ENCODE data around the gene TMEM150A.

The TMEM150A gene, protein sequence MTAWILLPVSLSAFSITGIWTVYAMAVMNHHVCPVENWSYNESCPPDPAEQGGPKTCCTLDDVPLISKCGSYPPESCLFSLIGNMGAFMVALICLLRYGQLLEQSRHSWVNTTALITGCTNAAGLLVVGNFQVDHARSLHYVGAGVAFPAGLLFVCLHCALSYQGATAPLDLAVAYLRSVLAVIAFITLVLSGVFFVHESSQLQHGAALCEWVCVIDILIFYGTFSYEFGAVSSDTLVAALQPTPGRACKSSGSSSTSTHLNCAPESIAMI

DNA sequence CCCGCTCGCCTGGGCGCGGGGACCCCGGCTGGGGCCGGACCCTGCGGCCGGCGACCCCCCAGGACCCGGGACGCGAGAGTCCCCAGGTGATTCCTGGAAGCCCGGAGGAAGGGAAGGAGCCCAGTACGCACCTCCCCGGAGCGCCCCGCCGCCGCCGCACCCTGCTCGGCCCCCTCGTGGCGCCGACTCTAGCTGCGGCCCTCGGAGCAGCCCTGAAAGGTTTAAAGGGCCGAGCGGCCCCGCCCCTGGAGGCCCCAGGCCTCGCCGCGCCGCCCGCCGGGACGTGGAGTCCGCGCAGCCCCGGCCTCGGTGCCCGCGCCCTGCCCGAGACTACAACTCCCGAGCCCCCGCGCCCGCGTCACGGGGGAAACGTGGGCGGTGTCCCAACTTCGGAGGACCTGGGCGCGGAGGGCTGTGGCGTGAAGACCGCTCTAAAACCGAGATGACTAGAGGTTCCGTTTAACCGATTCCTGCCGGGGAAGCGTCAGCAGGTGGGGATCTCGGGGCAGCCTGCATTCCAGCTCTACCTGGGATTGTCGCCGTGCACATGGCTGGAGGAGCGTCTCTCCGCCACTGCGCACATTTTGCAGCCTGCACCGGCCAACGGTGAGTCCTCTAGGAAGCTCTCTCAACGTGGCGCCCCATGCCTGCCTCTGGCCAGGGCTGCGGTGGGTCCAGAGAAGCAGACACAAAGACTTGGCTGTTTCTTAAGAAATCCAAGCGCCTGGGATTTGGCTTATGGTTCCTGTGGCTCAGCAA, at the start of gene TMEM150A:
Gene TMEM150A (minus strand): TSS at position 223 of the 759 bp plus-strand sequence. CDS start 750 bp downstream, outside the sequence.
- H3K4me3 ChIP-seq (ENCODE audit: low read depth, low read length): peak within 1 kb of the TSS; percentile 75
- TF ChIP-seq, protein P1, sequence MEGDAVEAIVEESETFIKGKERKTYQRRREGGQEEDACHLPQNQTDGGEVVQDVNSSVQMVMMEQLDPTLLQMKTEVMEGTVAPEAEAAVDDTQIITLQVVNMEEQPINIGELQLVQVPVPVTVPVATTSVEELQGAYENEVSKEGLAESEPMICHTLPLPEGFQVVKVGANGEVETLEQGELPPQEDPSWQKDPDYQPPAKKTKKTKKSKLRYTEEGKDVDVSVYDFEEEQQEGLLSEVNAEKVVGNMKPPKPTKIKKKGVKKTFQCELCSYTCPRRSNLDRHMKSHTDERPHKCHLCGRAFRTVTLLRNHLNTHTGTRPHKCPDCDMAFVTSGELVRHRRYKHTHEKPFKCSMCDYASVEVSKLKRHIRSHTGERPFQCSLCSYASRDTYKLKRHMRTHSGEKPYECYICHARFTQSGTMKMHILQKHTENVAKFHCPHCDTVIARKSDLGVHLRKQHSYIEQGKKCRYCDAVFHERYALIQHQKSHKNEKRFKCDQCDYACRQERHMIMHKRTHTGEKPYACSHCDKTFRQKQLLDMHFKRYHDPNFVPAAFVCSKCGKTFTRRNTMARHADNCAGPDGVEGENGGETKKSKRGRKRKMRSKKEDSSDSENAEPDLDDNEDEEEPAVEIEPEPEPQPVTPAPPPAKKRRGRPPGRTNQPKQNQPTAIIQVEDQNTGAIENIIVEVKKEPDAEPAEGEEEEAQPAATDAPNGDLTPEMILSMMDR (IDR thresholded peaks at IDR 0.05; ENCODE audit: insufficient read depth, low read depth, low read length, missing control alignments): peak; percentile 38
- DNase-seq (ENCODE audit: low read depth): peak; percentile 92

DNA sequence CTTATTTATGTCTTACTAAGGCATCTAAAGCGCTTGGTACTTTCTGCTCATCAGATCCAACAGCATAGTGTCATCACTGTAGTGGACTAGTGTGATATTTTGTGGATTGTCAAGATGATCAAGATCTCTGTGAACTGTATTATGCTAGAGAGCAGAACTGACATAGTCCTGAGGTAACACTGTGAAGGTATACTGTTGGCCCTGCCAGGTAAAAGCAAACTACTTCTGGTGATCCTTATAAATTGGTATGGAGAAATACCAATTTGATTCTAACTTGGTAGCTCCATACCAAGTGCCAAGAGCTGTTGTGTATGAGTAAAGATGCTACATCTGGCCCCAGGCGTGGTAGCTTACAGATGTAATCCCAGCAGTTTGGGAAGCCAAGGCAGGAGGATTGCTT, 49.6 kb upstream of the TMEM150A start:
- TF ChIP-seq, protein P1 (IDR thresholded peaks at IDR 0.05; ENCODE audit: insufficient read depth, low read depth, low read length, missing control alignments): no peak
- DNase-seq (ENCODE audit: low read depth): no peak
- no peak overlapping the region for H3K4me3 ChIP-seq (ENCODE audit: low read depth, low read length)

DNA sequence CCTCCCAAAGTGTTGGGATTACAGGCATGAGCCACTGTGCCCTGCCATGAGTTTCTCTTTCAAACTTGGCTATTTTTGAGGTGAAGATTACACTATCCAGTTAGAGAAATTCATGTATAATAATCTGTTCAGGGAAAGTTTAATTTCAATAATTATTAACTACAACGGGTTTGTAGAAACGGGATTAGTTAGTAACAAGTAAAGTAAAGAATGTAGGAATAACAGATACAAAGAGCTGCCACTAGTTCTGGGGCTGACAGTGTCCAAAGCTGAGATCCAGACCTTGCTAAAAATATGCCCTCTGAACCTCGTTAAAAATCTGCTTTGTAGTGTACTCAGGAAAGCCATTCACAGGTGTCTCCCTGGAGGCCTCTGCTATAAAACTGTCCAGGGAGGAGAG, 48.6 kb upstream of the TMEM150A start:
- TF ChIP-seq, protein P1 (IDR thresholded peaks at IDR 0.05; ENCODE audit: insufficient read depth, low read depth, low read length, missing control alignments): no peak
- H3K4me3 ChIP-seq (ENCODE audit: low read depth, low read length): no peak overlapping the region
- no peak for DNase-seq (ENCODE audit: low read depth)

DNA sequence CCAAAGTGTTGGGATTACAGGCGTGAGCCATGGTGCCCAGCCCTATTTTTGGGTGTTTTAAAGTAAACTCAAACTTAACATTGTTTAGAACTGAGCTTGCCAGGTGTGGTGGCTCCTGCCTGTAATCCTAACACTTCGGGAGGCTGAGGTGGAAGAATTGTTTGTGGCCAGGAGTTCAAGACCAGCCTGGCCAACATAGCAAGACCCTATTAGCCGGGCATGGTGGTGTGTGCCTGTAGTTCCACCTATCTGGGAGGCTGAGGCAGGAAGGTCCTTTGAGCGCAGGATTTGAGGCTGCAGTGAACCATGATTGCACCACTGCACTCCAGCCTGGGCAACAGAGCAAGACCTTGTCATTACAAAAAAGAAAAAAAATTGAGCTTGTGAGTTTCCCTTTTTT, 48.0 kb upstream of the TMEM150A start:
- no peak overlapping the region for H3K4me3 ChIP-seq (ENCODE audit: low read depth, low read length)
- TF ChIP-seq, protein P1 (IDR thresholded peaks at IDR 0.05; ENCODE audit: insufficient read depth, low read depth, low read length, missing control alignments): no peak
- DNase-seq (ENCODE audit: low read depth): no peak

DNA sequence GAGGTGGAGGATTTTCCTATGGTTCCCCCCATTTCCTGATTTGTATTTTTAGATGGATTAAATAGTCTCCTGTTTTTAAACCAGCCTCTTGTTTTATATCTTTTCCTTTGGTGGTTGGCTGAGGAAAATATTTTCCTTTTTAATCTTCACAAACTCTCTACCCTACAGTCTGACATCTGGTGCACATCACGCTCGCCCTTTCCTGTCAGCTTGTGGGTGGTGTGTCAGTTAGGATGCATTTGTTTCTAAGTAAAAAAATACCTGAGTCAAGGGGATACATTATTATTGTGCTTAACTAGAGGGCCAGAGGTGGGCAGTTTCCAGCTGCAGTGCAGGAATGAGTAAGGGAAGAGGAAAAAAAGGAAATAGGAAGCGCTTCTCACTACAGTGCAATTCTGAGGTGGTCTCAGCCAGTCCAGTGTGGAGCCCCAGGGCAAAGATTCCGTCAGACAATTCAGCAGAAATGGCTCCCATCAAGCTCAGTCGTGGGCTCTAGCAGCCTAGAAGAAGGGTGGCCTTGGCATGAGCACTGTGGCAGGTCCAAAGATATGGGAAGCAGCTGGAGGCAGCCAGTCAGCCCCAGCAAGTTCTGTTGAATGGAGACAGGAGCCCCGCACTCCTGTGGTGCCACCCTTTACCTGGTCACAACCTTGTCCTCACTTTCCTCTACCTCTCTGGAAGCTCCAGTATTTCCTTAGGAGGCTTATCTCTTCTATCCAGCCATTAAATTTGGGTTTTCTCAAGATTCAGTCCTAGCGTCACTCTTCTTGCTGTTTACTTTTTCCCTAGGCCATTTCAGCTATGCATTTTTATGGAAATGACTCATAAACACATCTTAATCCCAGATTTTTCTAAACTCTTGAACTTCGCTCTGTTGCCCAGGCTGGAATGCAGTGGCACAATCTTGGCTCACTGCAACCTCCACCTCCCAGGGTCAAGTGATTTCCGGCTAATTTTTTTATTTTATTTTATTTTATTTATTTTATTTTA, 47.0 kb upstream of the TMEM150A start:
- H3K4me3 ChIP-seq (ENCODE audit: low read depth, low read length): no peak overlapping the region
- TF ChIP-seq, protein P1 (IDR thresholded peaks at IDR 0.05; ENCODE audit: insufficient read depth, low read depth, low read length, missing control alignments): no peak
- DNase-seq (ENCODE audit: low read depth): no peak

DNA sequence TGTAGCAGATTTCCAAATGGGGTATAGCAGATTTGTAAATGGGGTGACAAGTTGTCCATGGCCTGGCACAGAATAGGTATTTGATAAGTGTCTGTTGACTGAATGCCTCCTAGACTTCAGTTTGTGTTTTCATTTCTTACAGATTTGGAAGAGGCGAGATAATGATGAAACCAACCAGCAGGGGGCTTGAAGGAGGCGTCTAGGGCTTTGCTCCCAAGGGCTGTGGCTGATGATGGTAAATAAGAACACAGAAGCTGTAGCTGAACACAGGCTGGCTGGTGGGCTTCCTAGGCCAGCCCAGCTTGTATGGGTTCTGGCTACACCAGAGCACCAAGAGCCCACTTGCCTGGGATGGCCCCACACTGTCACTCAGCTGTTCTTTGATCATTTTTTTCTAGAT, 46.1 kb upstream of the TMEM150A start:
- DNase-seq (ENCODE audit: low read depth): peak; percentile 46
- H3K4me3 ChIP-seq (ENCODE audit: low read depth, low read length): no peak overlapping the region
- TF ChIP-seq, protein P1 (IDR thresholded peaks at IDR 0.05; ENCODE audit: insufficient read depth, low read depth, low read length, missing control alignments): peak; percentile 38

Measured in GM12865 (cell line).